Sigmoid colon (tissue), 7 donors: ENCODE data around the gene ARVCF. TPM values are rescaled to one million over a fixed set of nuclear protein-coding genes. Genes with fewer than 3 reads are reported as not detected.

Experiments used
- DNase-seq: peaks from one replicate; pipeline ENCODE4 v3.0.0-alpha.2; 2019
- H3K27ac ChIP-seq, 4 donors: fragments of 200-600 bp; sonication (generic); one replicate each; pipeline ENCODE4 v1.5.1; 2016 to 2019; ENCODE audit warnings: mild to moderate bottlenecking in 1 of 4
- H3K27me3 ChIP-seq, 3 donors: fragments of 200-600 bp; sonication (generic); one replicate each; pipeline ENCODE4 v1.5.1; 2019; ENCODE audit warnings: mild to moderate bottlenecking in 1 of 3
- H3K36me3 ChIP-seq, 4 donors: fragments of 200-600 bp; sonication (generic); one replicate each; pipeline ENCODE4 v1.5.1; 2016 to 2019
- H3K4me1 ChIP-seq, 4 donors: fragments of 200-600 bp; sonication (generic); one replicate each; pipeline ENCODE4 v1.5.1; 2017 to 2019
- H3K4me3 ChIP-seq, 4 donors: fragments of 200-600 bp; sonication (generic); one replicate each; pipeline ENCODE4 v1.5.1; 2017 to 2019; ENCODE audit warnings: mild to moderate bottlenecking in 2 of 4, moderate library complexity in 1 of 4
- H3K9me3 ChIP-seq, 4 donors: fragments of 200-600 bp in 3 of 4; sonication (generic) in 3 of 4; one replicate each; pipeline versions ENCODE4 v1.5.1 to v1.6.1; 2013 to 2019
- EP300 ChIP-seq, 4 donors: sonication (generic); formaldehyde crosslinking; IDR thresholded peaks; one replicate each; pipeline ENCODE4 v1.6.1; 2017; ENCODE audit warnings: antibody characterized with exemption in 4 of 4
- POLR2A ChIP-seq, 2 donors: fragments of 450-650 bp; IDR thresholded peaks; one replicate each; pipeline ENCODE4 v1.6.1; 2016; ENCODE audit warnings: antibody characterized with exemption in 2 of 2, mild to moderate bottlenecking in 2 of 2, moderate library complexity in 2 of 2
- POLR2AphosphoS5 ChIP-seq, 4 donors: sonication (generic); formaldehyde crosslinking; IDR thresholded peaks; one replicate each; pipeline ENCODE4 v1.6.1; 2017; ENCODE audit warnings: antibody characterized with exemption in 4 of 4
- WGBS, 2 donors: extraction: QIAGEN DNeasy Blood & Tissue Kit; methylation state at CpG; one replicate each; pipeline ENCODE4 v1.1.7; 2013; 5-methylcytosine and 5-hydroxymethylcytosine counted together
- intact Hi-C: fragments of 100-400 bp; cut with DNase I; formaldehyde crosslinking; loops from one replicate; pipeline ENCODE4 v1.15.1; 2023
- polyA plus RNA-seq, 3 donors: library from polyadenylated mRNA; stranded (reverse); fragments of 200-250 nt; gene quantifications; one replicate each; pipeline ENCODE4 v1.2.3, GENCODE V29; 2013
- total RNA-seq, 4 donors: library from RNA; depleted of rRNA; stranded (reverse); fragments of >200 nt; gene quantifications; one replicate each; pipeline ENCODE4 v1.1.0, GENCODE V29; 2016
- TF ChIP-seq, protein P1 (sequence below), 4 experiments: fragments of 450-650 bp in 3 of 4; fragments of 200-600 bp in 1 of 4; IDR thresholded peaks; one replicate each; pipeline ENCODE4 v1.5.1; 2016 to 2019; ENCODE audit warnings: antibody characterized with exemption in 4 of 4, mild to moderate bottlenecking in 3 of 4, moderate library complexity in 2 of 4
- donor health status: healthy with polysubstance abuse.
- donor health status: Bipolar disorder and iron deficiency.
- donor health status: healthy.

ARVCF gene
- total and polyA plus RNA-seq, 7 donors = 3.9 to 33.8 (median 14.6) TPM

DNA sequence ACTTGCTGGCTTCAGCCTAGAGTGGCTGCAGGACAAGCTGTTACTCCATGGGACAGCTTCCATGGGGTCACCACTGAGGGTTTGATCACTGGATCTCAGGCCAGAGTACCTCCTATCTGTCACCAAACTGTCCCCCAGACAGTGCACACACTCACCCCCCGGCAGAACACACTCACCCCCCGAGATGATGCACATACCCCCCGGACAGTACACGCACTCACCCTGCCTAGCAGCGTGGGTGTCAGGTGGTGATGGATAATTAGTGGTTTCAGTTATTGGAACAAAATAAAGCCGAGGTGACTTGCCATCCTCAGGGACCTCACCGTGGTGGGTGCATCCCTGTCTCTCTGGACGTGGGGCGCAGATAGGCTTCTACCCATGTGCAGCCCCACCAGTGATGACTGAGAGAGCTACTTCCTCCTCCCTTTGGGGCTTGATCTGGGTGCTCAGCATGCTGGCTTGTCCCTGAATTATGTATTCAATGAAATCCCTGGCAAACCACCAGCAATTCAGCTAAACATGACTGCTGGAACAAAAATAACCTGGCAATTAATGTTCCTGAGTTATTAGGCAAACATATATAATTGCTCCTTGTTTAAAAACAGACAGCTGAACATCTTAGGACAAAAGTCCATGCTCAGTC lies 23.2 kb upstream of the ARVCF start:
- Histone ChIP-seq H3K9me3 (no peaks in the 10 kb centered on the region), H3K27me3 (no peaks in the 10 kb centered on the region), H3K4me1 (no peaks in the 10 kb centered on the region), H3K4me3 (no peak overlapping the region), H3K36me3 (peaks cover 0 to 60% (median 18%) of the 10 kb centered on the region in 4 donors), H3K27ac (no peak overlapping the region)
- intact Hi-C loops = no loop called here
- no peak for TF ChIP-seq EP300 (IDR thresholded peaks at IDR 0.05)
- no peak for TF ChIP-seq POLR2AphosphoS5 (IDR thresholded peaks at IDR 0.05)
- DNase-seq = no peak
- WGBS, 2 donors = 92 to 96% methylated on average over 9 of the region's 9 CpGs

DNA sequence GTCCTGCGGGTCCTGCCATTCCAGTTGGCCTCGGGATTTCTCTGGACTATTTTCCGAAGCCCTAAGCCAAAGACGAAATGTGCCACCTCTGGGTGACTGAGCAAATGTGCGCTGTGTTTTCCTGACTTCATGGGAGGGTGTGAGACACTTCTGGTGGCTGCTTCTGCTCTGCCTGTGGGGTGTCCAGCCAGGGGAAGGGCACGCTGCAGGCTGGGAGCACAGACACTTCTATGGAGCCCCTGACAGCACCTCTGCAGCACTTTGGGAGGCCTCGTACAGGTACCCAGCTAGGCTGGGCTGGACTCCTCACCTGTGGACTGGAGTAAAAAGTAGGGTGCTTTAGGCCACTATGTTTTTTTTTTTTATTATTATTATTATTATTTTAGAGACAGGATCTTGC lies 22.0 kb upstream of the ARVCF start:
- Histone ChIP-seq H3K36me3 (peaks cover 0 to 50% (median 16%) of the 10 kb centered on the region in 4 donors), H3K27ac (no peak overlapping the region), H3K27me3 (no peaks in the 10 kb centered on the region), H3K9me3 (no peaks in the 10 kb centered on the region), H3K4me1 (peaks cover 0 to 5% (median 2%) of the 10 kb centered on the region in 4 donors), H3K4me3 (no peak overlapping the region)
- intact Hi-C loops = no loop called here
- DNase-seq = no peak
- WGBS, 2 donors = 89 to 95% methylated on average over 7 of the region's 7 CpGs
- TF ChIP-seq EP300 (IDR thresholded peaks at IDR 0.05) (no peak), POLR2A (IDR thresholded peaks at IDR 0.05) (no peak), POLR2AphosphoS5 (IDR thresholded peaks at IDR 0.05) (no peak)
- TF ChIP-seq, protein P1, sequence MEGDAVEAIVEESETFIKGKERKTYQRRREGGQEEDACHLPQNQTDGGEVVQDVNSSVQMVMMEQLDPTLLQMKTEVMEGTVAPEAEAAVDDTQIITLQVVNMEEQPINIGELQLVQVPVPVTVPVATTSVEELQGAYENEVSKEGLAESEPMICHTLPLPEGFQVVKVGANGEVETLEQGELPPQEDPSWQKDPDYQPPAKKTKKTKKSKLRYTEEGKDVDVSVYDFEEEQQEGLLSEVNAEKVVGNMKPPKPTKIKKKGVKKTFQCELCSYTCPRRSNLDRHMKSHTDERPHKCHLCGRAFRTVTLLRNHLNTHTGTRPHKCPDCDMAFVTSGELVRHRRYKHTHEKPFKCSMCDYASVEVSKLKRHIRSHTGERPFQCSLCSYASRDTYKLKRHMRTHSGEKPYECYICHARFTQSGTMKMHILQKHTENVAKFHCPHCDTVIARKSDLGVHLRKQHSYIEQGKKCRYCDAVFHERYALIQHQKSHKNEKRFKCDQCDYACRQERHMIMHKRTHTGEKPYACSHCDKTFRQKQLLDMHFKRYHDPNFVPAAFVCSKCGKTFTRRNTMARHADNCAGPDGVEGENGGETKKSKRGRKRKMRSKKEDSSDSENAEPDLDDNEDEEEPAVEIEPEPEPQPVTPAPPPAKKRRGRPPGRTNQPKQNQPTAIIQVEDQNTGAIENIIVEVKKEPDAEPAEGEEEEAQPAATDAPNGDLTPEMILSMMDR (IDR thresholded peaks at IDR 0.05) = no peak

DNA sequence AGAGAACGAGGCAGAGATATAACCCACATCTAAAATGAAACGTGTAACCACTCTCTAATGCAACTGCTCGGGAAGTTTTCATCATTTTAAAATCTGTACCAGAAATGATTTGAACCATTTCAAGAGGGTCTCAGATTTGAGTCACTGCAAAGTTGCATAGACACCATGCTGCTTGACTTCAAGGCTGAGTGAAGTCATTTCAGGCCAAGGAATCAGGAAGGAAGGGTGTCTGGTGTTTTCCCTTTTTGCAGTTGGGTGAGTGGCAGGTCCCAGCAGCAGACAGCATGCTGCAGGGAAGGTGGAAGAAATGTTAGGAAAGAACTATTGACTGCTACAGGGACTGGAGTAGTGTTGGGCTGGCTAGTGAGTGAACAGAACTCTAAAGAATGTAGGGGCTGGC lies 20.8 kb upstream of the ARVCF start:
- H3K36me3 ChIP-seq = peaks cover 0 to 41% (median 14%) of the 10 kb centered on the region in 4 donors
- intact Hi-C loops = no loop called here

DNA sequence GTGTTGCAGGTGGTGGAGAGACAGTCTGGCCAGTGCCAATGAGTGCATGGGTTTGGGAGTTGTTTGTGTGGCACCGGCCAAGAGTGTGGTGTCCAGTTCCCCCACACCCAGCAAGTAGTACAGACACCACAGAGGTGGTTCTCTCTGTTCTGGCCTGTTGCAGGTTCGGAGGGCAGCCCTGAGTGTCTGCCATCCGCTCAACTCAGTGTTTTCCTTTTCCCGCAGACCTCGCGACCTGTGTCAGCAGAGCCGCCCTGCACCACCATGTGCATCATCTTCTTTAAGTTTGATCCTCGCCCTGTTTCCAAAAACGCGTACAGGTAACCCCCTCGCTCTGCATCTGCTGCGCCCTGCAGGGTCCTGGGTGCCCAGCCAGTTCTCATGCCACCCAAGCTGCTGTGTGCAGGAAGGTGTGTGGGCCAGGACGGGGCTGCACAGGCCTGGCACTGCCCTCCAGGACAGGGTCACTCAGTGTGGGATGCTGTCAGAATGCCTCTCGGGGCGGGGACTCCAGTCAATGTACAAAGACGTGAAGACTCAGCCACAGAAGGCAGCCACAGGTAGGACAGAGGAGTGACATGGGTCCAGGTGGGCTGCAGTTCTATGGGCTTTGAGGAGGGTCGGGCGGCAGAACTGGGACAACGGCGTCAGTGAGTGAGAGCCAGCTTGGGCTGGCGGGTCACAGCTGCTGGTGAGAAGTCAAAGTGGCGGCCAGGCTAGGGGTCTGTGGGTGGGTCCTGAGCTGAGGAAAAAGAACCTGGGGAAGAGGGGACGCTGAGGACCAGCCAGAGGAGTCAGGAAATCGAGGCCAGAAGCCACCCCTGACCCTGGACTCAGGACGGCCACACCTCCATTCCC lies 20.1 kb upstream of the ARVCF start:
- no peaks in the 10 kb centered on the region for H3K27me3 ChIP-seq
- TF ChIP-seq POLR2AphosphoS5 (IDR thresholded peaks at IDR 0.05) (no peak), EP300 (IDR thresholded peaks at IDR 0.05) (no peak), POLR2A (IDR thresholded peaks at IDR 0.05) (no peak)
- H3K9me3 ChIP-seq = no peaks in the 10 kb centered on the region
- H3K27ac ChIP-seq = no peak overlapping the region
- 95 to 96% methylated on average over 25 of the region's 25 CpGs for WGBS, 2 donors
- intact Hi-C loops = no loop called here
- no peak for DNase-seq
- peaks cover 0 to 15% (median 11%) of the 10 kb centered on the region in 4 donors for H3K4me1 ChIP-seq
- peaks cover 0 to 42% (median 11%) of the 10 kb centered on the region in 4 donors for H3K36me3 ChIP-seq
- H3K4me3 ChIP-seq = no peak overlapping the region

More for the DNA sequence above, 20.8 kb upstream of the ARVCF start:
- Histone ChIP-seq H3K4me3 (no peak overlapping the region), H3K4me1 (peaks cover 0 to 15% (median 11%) of the 10 kb centered on the region in 4 donors), H3K27ac (no peak overlapping the region), H3K27me3 (no peaks in the 10 kb centered on the region), H3K9me3 (no peaks in the 10 kb centered on the region)
- no peak for DNase-seq
- WGBS, 2 donors = 79 to 88% methylated on average over 3 of the region's 3 CpGs
- TF ChIP-seq POLR2AphosphoS5 (IDR thresholded peaks at IDR 0.05) = no peak
- no peak for TF ChIP-seq POLR2A (IDR thresholded peaks at IDR 0.05)
- no peak for TF ChIP-seq EP300 (IDR thresholded peaks at IDR 0.05)
- TF ChIP-seq, protein P1 (IDR thresholded peaks at IDR 0.05) = no peak

DNA sequence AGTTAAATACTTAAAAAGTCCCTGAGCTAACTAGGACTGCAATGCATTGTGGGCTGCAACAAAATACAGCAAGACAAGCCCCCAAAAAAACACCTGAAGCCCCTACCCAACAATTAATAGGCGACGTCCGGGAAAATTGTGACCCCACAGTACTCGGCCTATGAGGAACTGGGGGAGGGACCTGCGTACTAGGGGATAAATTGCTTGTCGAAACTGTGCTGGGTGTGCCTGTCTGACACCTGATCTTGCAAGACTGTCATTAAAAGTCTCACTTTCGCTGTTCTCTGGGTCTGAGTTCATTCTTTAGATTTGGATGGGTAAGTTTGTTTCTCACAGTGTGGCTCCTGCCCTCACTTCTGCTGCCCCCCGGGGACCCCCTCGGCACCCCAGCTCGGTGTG lies 19.5 kb upstream of the ARVCF start:
- H3K27me3 ChIP-seq = no peaks in the 10 kb centered on the region
- H3K4me3 ChIP-seq = no peak overlapping the region
- WGBS, 2 donors = 83 to 95% methylated on average over 10 of the region's 10 CpGs
- no peaks in the 10 kb centered on the region for H3K9me3 ChIP-seq
- DNase-seq = no peak
- peaks cover 0 to 47% (median 11%) of the 10 kb centered on the region in 4 donors for H3K36me3 ChIP-seq
- TF ChIP-seq POLR2AphosphoS5 (IDR thresholded peaks at IDR 0.05) (no peak), POLR2A (IDR thresholded peaks at IDR 0.05) (no peak), EP300 (IDR thresholded peaks at IDR 0.05) (no peak)
- TF ChIP-seq, protein P1 (IDR thresholded peaks at IDR 0.05) = no peak
- intact Hi-C loops = no loop called here
- H3K4me1 ChIP-seq = peaks cover 0 to 15% (median 11%) of the 10 kb centered on the region in 4 donors
- no peak overlapping the region for H3K27ac ChIP-seq
